Tibial artery (tissue), 4 donors: ENCODE data around the gene TAPBP.

Experiments used
- DNase-seq, 2 donors: peaks; one replicate each; pipeline ENCODE4 v3.0.0-alpha.2; 2019
- H3K27ac ChIP-seq, 2 donors: fragments of 200-600 bp; sonication (generic) in 1 of 2; 1 replicate in 1 of 2; 2 replicates in 1 of 2; pipeline ENCODE4 v1.5.1; 2018 to 2019; ENCODE audit warnings: mild to moderate bottlenecking in 1 of 2
- H3K27me3 ChIP-seq, 2 donors: fragments of 200-600 bp; sonication (generic) in 1 of 2; one replicate each; pipeline versions ENCODE4 v1.5.1 to v1.6.0; 2016 to 2019
- H3K36me3 ChIP-seq, 3 donors: fragments of 200-600 bp; sonication (generic) in 2 of 3; one replicate each; pipeline ENCODE4 v1.5.1; 2016 to 2019; ENCODE audit warnings: mild to moderate bottlenecking in 2 of 3
- H3K4me1 ChIP-seq, 4 donors: fragments of 200-600 bp; sonication (generic) in 2 of 4; 1 replicate in 3 of 4; 2 replicates in 1 of 4; pipeline ENCODE4 v1.5.1; 2016 to 2019
- H3K4me3 ChIP-seq, 2 donors: fragments of 200-600 bp; sonication (generic) in 1 of 2; 1 replicate in 1 of 2; 2 replicates in 1 of 2; pipeline ENCODE4 v1.5.1; 2018 to 2019; ENCODE audit warnings: mild to moderate bottlenecking in 2 of 2
- H3K9me3 ChIP-seq, 3 donors: fragments of 200-600 bp; sonication (generic) in 1 of 3; one replicate each; pipeline ENCODE4 v1.5.1; 2016 to 2019
- CTCF ChIP-seq, 2 experiments: fragments of 200-600 bp in 1 of 2; fragments of 450-650 bp in 1 of 2; IDR thresholded peaks; one replicate each; pipeline ENCODE4 v1.5.1; 2017 to 2019; ENCODE audit warnings: antibody characterized with exemption in 2 of 2, mild to moderate bottlenecking in 1 of 2, moderate library complexity in 1 of 2
- intact Hi-C: fragments of 100-400 bp; cut with DNase I; formaldehyde crosslinking; loops from one replicate; pipeline ENCODE4 v1.15.0; 2023; ENCODE audit warnings: low total_unique reads

Gene TAPBP

GRCh38 chr6:33301877-33302276 lies 12.0 kb downstream of the TAPBP start:
- H3K36me3 ChIP-seq, result peaks cover 13 to 44% (median 16%) of the 10 kb centered on the region in 3 donors

GRCh38 chr6:33299237-33299944 lies 14.5 kb downstream of the TAPBP start:
- intact Hi-C loops, result loop anchor here (10.0 kb wide), 1 partner anchor 115 kb away; the partner anchor contains the start of genes CUTA and PHF1
- H3K4me1 ChIP-seq, result peaks cover 0 to 42% (median 24%) of the 10 kb centered on the region in 4 donors
- peak overlapping the region; percentile 76 to 79 for H3K4me3 ChIP-seq
- DNase-seq, result peak; percentile 89 to 96
- H3K36me3 ChIP-seq, result peaks cover 11 to 50% (median 33%) of the 10 kb centered on the region in 3 donors
- no peaks in the 10 kb centered on the region for H3K9me3 ChIP-seq
- peak overlapping the region; percentile 94 to 97 for H3K27ac ChIP-seq
- peak; percentile 65 to 68 for TF ChIP-seq CTCF (IDR thresholded peaks at IDR 0.05)
- no peaks in the 10 kb centered on the region for H3K27me3 ChIP-seq

More at GRCh38 chr6:33301877-33302276, 12.0 kb downstream of the TAPBP start:
- no peak for TF ChIP-seq CTCF (IDR thresholded peaks at IDR 0.05)
- intact Hi-C loops, result no loop called here
- Histone ChIP-seq H3K4me1 (peaks cover 0 to 36% (median 23%) of the 10 kb centered on the region in 4 donors), H3K27me3 (no peaks in the 10 kb centered on the region), H3K27ac (no peak overlapping the region), H3K4me3 (no peak overlapping the region), H3K9me3 (no peaks in the 10 kb centered on the region)
- DNase-seq, result no peak

- no peak for TF ChIP-seq CTCF (IDR thresholded peaks at IDR 0.05)
- peak; percentile 88 to 95 for DNase-seq
- intact Hi-C loops, result loop anchor here (10.0 kb wide), 1 partner anchor 116 kb away; the partner anchor contains the start of genes CUTA and PHF1
- H3K9me3 ChIP-seq, result no peaks in the 10 kb centered on the region
- no peaks in the 10 kb centered on the region for H3K27me3 ChIP-seq
- H3K4me1 ChIP-seq, result peaks cover 0 to 42% (median 24%) of the 10 kb centered on the region in 4 donors
- peaks cover 6 to 50% (median 30%) of the 10 kb centered on the region in 3 donors for H3K36me3 ChIP-seq
- peak within 1 kb of the TSS; percentile 76 to 79 for H3K4me3 ChIP-seq
- peak within 1 kb of the TSS; percentile 94 to 97 for H3K27ac ChIP-seq
Measured at GRCh38 chr6:33298773-33299236, 15.1 kb downstream of the TAPBP start, which contains the start of gene RGL2. Gene RGL2, minus strand, starts transcription at chr6:33298942. Its CDS starts 332 bp downstream, at chr6:33298610.

- no peaks in the 10 kb centered on the region for H3K9me3 ChIP-seq
- peak overlapping the region; percentile 94 to 97 for H3K27ac ChIP-seq
- peaks cover 7 to 50% (median 33%) of the 10 kb centered on the region in 3 donors for H3K36me3 ChIP-seq
- H3K27me3 ChIP-seq, result no peaks in the 10 kb centered on the region
- H3K4me1 ChIP-seq, result peaks cover 0 to 42% (median 24%) of the 10 kb centered on the region in 4 donors
- intact Hi-C loops, result loop anchor here (10.0 kb wide), 1 partner anchor 117 kb away; the partner anchor contains the start of genes CUTA and PHF1
- H3K4me3 ChIP-seq, result peak overlapping the region; percentile 76 to 79
- TF ChIP-seq CTCF (IDR thresholded peaks at IDR 0.05), result no peak
- DNase-seq, result peak; percentile 85 to 88
Measured at GRCh38 chr6:33297956-33298772, 15.7 kb downstream of the TAPBP start.

GRCh38 chr6:33297406-33297955 lies 16.4 kb downstream of the TAPBP start:
- peak overlapping the region; percentile 76 to 79 for H3K4me3 ChIP-seq
- intact Hi-C loops, result loop anchor here (10.0 kb wide), 1 partner anchor 117 kb away; the partner anchor contains the start of genes CUTA and PHF1
- no peaks in the 10 kb centered on the region for H3K27me3 ChIP-seq
- peaks cover 0 to 42% (median 24%) of the 10 kb centered on the region in 4 donors for H3K4me1 ChIP-seq
- DNase-seq, result peak in 1 of 2 donors; percentile 76
- H3K9me3 ChIP-seq, result no peaks in the 10 kb centered on the region
- TF ChIP-seq CTCF (IDR thresholded peaks at IDR 0.05), result no peak
- peaks cover 7 to 50% (median 36%) of the 10 kb centered on the region in 3 donors for H3K36me3 ChIP-seq
- peak overlapping the region; percentile 94 to 97 for H3K27ac ChIP-seq
